Measurements from ENCODE around the gene SIGLEC10.
A peak's percentile ranks its signal among the peaks of the same experiment; 100 is the strongest.
"Not testable (repeated sequence)": the region's sequence is repeated elsewhere in the genome, so short reads cannot be mapped to it uniquely, and the experiment has no call there.

SIGLEC10 gene

GRCh38 chr19:51398096-51398704 lies 19.2 kb downstream of the SIGLEC10 start:
- Mint-ChIP-seq H3K36me3 (ENCODE audit: low read depth) (peaks cover 16% of the 10 kb centered on the region), H3K27me3 (ENCODE audit: low read depth) (no peaks in the 10 kb centered on the region), H3K4me1 (peaks cover 16% of the 10 kb centered on the region), H3K27ac (peak overlapping the region; percentile 58 to 85 (median 67)), H3K4me3 (peak overlapping the region in 2 of 3 experiments; percentile 28 to 39), H3K9me3 (peaks cover 20% of the 10 kb centered on the region)
- peak; percentile 52 to 55 (median 53) for TF ChIP-seq CTCF (IDR thresholded peaks at IDR 0.05; ENCODE audit: unreplicated experiment in 3 of 3)

GRCh38 chr19:51397453-51397852 lies 20.0 kb downstream of the SIGLEC10 start:
- H3K36me3 Mint-ChIP-seq (ENCODE audit: low read depth) = peaks cover 11% of the 10 kb centered on the region
- not testable (repeated sequence) for H3K4me3 Mint-ChIP-seq; H3K27me3 Mint-ChIP-seq (ENCODE audit: low read depth)
- H3K4me1 Mint-ChIP-seq = peaks cover 16% of the 10 kb centered on the region
- H3K9me3 Mint-ChIP-seq = peaks cover 15% of the 10 kb centered on the region
- H3K27ac Mint-ChIP-seq = peak overlapping the region; percentile 58 to 85 (median 67)

- Mint-ChIP-seq H3K4me1 (peaks cover 16% of the 10 kb centered on the region), H3K27ac (no peak overlapping the region), H3K9me3 (peaks cover 6% of the 10 kb centered on the region), H3K4me3 (peak overlapping the region in 2 of 3 experiments; percentile 1 to 5), H3K36me3 (ENCODE audit: low read depth) (peaks cover 3% of the 10 kb centered on the region), H3K27me3 (ENCODE audit: low read depth) (no peaks in the 10 kb centered on the region)
- TF ChIP-seq CTCF (IDR thresholded peaks at IDR 0.05; ENCODE audit: unreplicated experiment in 3 of 3) = no peak
These were observed 21.3 kb downstream of the SIGLEC10 start for GRCh38 chr19:51396175-51396574.

GRCh38 chr19:51394050-51394836 lies 23.2 kb downstream of the SIGLEC10 start:
- Mint-ChIP-seq H3K27me3 (ENCODE audit: low read depth) (no peaks in the 10 kb centered on the region), H3K4me3 (peak overlapping the region; percentile 83 to 87 (median 86))

GRCh38 chr19:51392701-51393100 lies 24.7 kb downstream of the SIGLEC10 start:
- Mint-ChIP-seq H3K27ac (peak overlapping the region; percentile 45 to 65 (median 55)), H3K9me3 (no peaks in the 10 kb centered on the region), H3K36me3 (ENCODE audit: low read depth) (no peaks in the 10 kb centered on the region), H3K4me3 (peak overlapping the region; percentile 48 to 62 (median 51)), H3K27me3 (ENCODE audit: low read depth) (no peaks in the 10 kb centered on the region), H3K4me1 (peaks cover 12% of the 10 kb centered on the region)
- no peak for TF ChIP-seq CTCF (IDR thresholded peaks at IDR 0.05; ENCODE audit: unreplicated experiment in 3 of 3)

More at GRCh38 chr19:51394050-51394836, 23.2 kb downstream of the SIGLEC10 start:
- peaks cover 16% of the 10 kb centered on the region for H3K4me1 Mint-ChIP-seq
- H3K9me3 Mint-ChIP-seq = no peaks in the 10 kb centered on the region
- no peaks in the 10 kb centered on the region for H3K36me3 Mint-ChIP-seq (ENCODE audit: low read depth)
- TF ChIP-seq CTCF (IDR thresholded peaks at IDR 0.05; ENCODE audit: unreplicated experiment in 3 of 3) = no peak
- peak overlapping the region; percentile 96 to 98 (median 97) for H3K27ac Mint-ChIP-seq

- TF ChIP-seq CTCF (IDR thresholded peaks at IDR 0.05; ENCODE audit: unreplicated experiment in 3 of 3) = no peak
- Mint-ChIP-seq H3K27me3 (ENCODE audit: low read depth) (no peaks in the 10 kb centered on the region), H3K27ac (peak overlapping the region in 2 of 3 experiments; percentile 4 to 81), H3K4me3 (peak overlapping the region in 2 of 3 experiments; percentile 12 to 19), H3K36me3 (ENCODE audit: low read depth) (no peaks in the 10 kb centered on the region), H3K9me3 (no peaks in the 10 kb centered on the region), H3K4me1 (peaks cover 8% of the 10 kb centered on the region)
These were observed 26.3 kb downstream of the SIGLEC10 start for GRCh38 chr19:51391073-51391611.

All from nephron (organoid).